ENCODE measurements around the gene SNW1.

The SNW1 gene

DNA sequence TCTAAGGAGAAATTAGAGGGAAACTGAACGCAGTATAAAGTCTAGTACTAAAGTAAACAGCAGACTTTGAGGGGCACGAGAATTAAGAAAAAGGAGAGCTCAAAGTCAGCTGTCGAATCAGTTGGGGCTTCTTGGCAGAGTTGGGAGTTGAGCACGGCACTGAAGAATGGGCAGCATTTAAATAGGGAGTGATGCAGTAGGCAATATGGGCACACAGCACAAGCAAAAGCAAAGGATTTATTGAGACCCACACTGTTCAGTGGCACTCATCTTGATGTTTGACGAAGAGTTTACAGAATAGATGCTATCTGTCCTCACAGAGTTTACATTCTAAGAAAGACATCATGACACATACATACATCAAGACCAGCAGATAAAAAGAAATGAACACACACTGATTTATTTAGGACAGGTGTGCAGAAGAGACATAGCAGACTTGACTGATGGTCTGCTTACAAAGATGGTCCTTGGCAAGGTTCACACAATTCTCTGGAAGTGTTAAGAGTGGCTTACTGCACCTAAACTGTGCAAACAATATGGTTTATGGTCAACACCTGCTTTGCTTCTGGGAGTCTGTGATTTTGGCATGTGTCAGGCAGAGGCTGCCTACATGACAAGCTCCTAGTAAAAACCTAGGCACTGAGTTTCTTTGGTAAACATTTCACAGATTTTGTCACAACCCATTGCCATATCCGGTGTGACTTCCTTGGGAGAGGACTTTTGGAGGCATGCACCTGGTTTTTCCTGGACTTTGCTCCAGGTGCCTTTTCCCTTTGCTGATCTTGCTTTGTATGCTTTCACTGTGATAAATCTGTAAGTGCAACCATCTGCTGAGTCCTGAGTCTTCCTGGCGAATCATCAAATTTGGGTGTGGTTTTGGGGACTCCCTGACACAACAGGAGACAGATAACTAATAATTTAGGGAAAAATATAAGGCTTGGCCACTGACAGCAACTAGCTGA lies 79.5 kb downstream of the SNW1 start:
- TF ChIP-seq GLIS1 (tag by site-specific recombination; IDR thresholded peaks at IDR 0.05), result no peak
- no peak for TF ChIP-seq ZNF112 (tag by site-specific recombination; IDR thresholded peaks at IDR 0.05)
- TF ChIP-seq, protein P1, sequence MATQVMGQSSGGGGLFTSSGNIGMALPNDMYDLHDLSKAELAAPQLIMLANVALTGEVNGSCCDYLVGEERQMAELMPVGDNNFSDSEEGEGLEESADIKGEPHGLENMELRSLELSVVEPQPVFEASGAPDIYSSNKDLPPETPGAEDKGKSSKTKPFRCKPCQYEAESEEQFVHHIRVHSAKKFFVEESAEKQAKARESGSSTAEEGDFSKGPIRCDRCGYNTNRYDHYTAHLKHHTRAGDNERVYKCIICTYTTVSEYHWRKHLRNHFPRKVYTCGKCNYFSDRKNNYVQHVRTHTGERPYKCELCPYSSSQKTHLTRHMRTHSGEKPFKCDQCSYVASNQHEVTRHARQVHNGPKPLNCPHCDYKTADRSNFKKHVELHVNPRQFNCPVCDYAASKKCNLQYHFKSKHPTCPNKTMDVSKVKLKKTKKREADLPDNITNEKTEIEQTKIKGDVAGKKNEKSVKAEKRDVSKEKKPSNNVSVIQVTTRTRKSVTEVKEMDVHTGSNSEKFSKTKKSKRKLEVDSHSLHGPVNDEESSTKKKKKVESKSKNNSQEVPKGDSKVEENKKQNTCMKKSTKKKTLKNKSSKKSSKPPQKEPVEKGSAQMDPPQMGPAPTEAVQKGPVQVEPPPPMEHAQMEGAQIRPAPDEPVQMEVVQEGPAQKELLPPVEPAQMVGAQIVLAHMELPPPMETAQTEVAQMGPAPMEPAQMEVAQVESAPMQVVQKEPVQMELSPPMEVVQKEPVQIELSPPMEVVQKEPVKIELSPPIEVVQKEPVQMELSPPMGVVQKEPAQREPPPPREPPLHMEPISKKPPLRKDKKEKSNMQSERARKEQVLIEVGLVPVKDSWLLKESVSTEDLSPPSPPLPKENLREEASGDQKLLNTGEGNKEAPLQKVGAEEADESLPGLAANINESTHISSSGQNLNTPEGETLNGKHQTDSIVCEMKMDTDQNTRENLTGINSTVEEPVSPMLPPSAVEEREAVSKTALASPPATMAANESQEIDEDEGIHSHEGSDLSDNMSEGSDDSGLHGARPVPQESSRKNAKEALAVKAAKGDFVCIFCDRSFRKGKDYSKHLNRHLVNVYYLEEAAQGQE (tag by site-specific recombination; IDR thresholded peaks at IDR 0.05), result no peak
- TF ChIP-seq SP7 (tag by site-specific recombination; IDR thresholded peaks at IDR 0.05), result no peak
- TF ChIP-seq ZNF157 (tag by site-specific recombination; IDR thresholded peaks at IDR 0.05), result no peak
- TF ChIP-seq ZNF155 (tag by site-specific recombination; IDR thresholded peaks at IDR 0.05), result no peak
- TF ChIP-seq ZNF292 (tag by site-specific recombination; IDR thresholded peaks at IDR 0.05; ENCODE audit: borderline replicate concordance, low read depth), result no peak
- no peak for TF ChIP-seq ZNF239 (tag by site-specific recombination; IDR thresholded peaks at IDR 0.05)
- no peak for TF ChIP-seq ZNF629 (tag by site-specific recombination; IDR thresholded peaks at IDR 0.05)
- no peak for TF ChIP-seq ZNF133 (tag by site-specific recombination; IDR thresholded peaks at IDR 0.05)
- TF ChIP-seq ZNF529 (tag by site-specific recombination; IDR thresholded peaks at IDR 0.05; ENCODE audit: insufficient replicate concordance), result no peak
- no peak for TF ChIP-seq HOXD13 (CRISPR knock-in tag; IDR thresholded peaks at IDR 0.05; ENCODE audit: borderline replicate concordance)
- TF ChIP-seq, protein P2, sequence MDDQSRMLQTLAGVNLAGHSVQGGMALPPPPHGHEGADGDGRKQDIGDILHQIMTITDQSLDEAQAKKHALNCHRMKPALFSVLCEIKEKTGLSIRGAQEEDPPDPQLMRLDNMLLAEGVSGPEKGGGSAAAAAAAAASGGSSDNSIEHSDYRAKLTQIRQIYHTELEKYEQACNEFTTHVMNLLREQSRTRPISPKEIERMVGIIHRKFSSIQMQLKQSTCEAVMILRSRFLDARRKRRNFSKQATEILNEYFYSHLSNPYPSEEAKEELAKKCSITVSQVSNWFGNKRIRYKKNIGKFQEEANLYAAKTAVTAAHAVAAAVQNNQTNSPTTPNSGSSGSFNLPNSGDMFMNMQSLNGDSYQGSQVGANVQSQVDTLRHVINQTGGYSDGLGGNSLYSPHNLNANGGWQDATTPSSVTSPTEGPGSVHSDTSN (CRISPR knock-in tag; IDR thresholded peaks at IDR 0.05), result no peak
- TF ChIP-seq ZBTB11 (tag by site-specific recombination; conservative IDR thresholded peaks at IDR 0.05; ENCODE audit: low read depth), result no peak
- POLR2A ChIA-PET, result no interaction called here

DNA sequence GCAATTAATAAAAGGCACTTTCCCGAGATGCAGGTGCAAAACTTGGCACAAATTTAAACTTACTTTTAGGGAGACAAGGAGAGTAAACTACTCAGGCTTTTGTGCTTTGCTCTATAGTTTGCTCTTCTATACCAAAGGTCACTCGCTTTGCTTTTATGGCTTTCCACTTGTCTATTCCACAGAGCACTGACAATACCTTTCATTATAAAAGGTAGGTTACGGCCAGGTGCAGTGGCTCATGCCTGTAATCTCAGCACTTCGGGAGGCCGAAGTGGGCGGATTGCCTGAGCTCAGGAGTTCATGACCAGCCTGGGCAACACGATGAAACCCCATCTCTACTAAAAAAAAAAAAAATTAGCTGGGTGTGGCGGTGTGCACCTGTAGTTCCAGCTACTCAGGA lies 86.0 kb downstream of the SNW1 start:
- no peaks in the 10 kb centered on the region for H3K9me3 ChIP-seq (ENCODE audit: control insufficient read depth, insufficient read depth, low read depth, low read length)
- H3K36me3 ChIP-seq (ENCODE audit: control insufficient read depth in 2 of 2, insufficient read depth in 1 of 2, low read length in 2 of 2), result peaks cover 44 to 65% of the 10 kb centered on the region in 2 experiments
- ChIA-PET CTCF (no interaction called here), POLR2A (interaction anchor here (0.7 kb wide), 1 partner anchor 14 kb away, joined by 3 read pairs; no protein-coding TSS in a partner anchor)
- H3K4me1 ChIP-seq (ENCODE audit: control insufficient read depth, insufficient read depth, low read length), result no peaks in the 10 kb centered on the region
- H3K4me3 ChIP-seq (ENCODE audit: low read depth, low read length), result no peak overlapping the region
- no peak overlapping the region for H3K27ac ChIP-seq (ENCODE audit: extremely low read depth, low read depth, low read length)
- no peak for TF ChIP-seq MEIS1 (CRISPR knock-in tag; IDR thresholded peaks at IDR 0.05; ENCODE audit: borderline replicate concordance)
- no peak for TF ChIP-seq ZNF416 (tag by site-specific recombination; IDR thresholded peaks at IDR 0.05)
- no peak for TF ChIP-seq ZBTB1 (tag by site-specific recombination; IDR thresholded peaks at IDR 0.05)
- TF ChIP-seq GLI2 (tag by site-specific recombination; IDR thresholded peaks at IDR 0.05; ENCODE audit: borderline replicate concordance, low read depth), result no peak
- TF ChIP-seq ZNF221 (tag by site-specific recombination; IDR thresholded peaks at IDR 0.05; ENCODE audit: borderline replicate concordance), result no peak
- TF ChIP-seq ZNF18 (tag by site-specific recombination; IDR thresholded peaks at IDR 0.05), result no peak
- TF ChIP-seq, protein P3, sequence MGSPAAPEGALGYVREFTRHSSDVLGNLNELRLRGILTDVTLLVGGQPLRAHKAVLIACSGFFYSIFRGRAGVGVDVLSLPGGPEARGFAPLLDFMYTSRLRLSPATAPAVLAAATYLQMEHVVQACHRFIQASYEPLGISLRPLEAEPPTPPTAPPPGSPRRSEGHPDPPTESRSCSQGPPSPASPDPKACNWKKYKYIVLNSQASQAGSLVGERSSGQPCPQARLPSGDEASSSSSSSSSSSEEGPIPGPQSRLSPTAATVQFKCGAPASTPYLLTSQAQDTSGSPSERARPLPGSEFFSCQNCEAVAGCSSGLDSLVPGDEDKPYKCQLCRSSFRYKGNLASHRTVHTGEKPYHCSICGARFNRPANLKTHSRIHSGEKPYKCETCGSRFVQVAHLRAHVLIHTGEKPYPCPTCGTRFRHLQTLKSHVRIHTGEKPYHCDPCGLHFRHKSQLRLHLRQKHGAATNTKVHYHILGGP (tag by site-specific recombination; IDR thresholded peaks at IDR 0.05), result no peak
- TF ChIP-seq KLF9 (tag by site-specific recombination; IDR thresholded peaks at IDR 0.05; ENCODE audit: low read depth), result no peak
- no peak for TF ChIP-seq ZNF37A (tag by site-specific recombination; IDR thresholded peaks at IDR 0.05)

More for the DNA sequence above, 79.5 kb downstream of the SNW1 start:
- Histone ChIP-seq H3K27ac (ENCODE audit: extremely low read depth, low read depth, low read length) (no peak overlapping the region), H3K4me1 (ENCODE audit: control insufficient read depth, insufficient read depth, low read length) (no peaks in the 10 kb centered on the region), H3K4me3 (ENCODE audit: low read depth, low read length) (no peak overlapping the region), H3K36me3 (ENCODE audit: control insufficient read depth in 2 of 2, insufficient read depth in 1 of 2, low read length in 2 of 2) (peaks cover 27 to 45% of the 10 kb centered on the region in 2 experiments), H3K9me3 (ENCODE audit: control insufficient read depth, insufficient read depth, low read depth, low read length) (no peaks in the 10 kb centered on the region)
- CTCF ChIA-PET, result no interaction called here
